Mesothelial cell of epicardium (in vitro differentiated cells): ENCODE measurements around the gene PTER. TPM values are rescaled to one million over a fixed set of nuclear protein-coding genes. Genes with fewer than 3 reads are reported as not detected.
A peak's percentile ranks its signal among the peaks of the same experiment; 100 is the strongest.

Experiments used
- DNase-seq, 2 experiments: peaks; one replicate each; pipeline ENCODE4 v3.0.0; 2021; ENCODE audit warnings: low spot score in 2 of 2; ENCODE audit not compliant: unreplicated experiment in 2 of 2
- H3K27ac Mint-ChIP-seq: 2 replicates; pipeline ENCODE4 v1.8.0; 2021; ENCODE audit warnings: mixed read lengths
- H3K27me3 Mint-ChIP-seq: 2 replicates; pipeline ENCODE4 v1.8.0; 2021; ENCODE audit warnings: low read depth, mixed read lengths
- H3K36me3 Mint-ChIP-seq: 2 replicates; pipeline ENCODE4 v1.8.0; 2021; ENCODE audit warnings: mixed read lengths
- H3K4me1 Mint-ChIP-seq: 2 replicates; pipeline ENCODE4 v1.8.0; 2021; ENCODE audit warnings: mixed read lengths
- H3K4me3 Mint-ChIP-seq: 2 replicates; pipeline ENCODE4 v1.8.0; 2021; ENCODE audit warnings: mild to moderate bottlenecking, moderate library complexity, mixed read lengths
- H3K9me3 Mint-ChIP-seq: 2 replicates; pipeline ENCODE4 v1.8.0; 2021; ENCODE audit warnings: mixed read lengths
- CTCF ChIP-seq: fragments of 200-600 bp; sonication (generic); IDR thresholded peaks from one replicate; pipeline ENCODE4 v1.5.0; 2021; ENCODE audit warnings: antibody characterized with exemption; ENCODE audit not compliant: unreplicated experiment
- total RNA-seq: library from RNA; stranded (reverse); gene quantifications from 3 replicates; pipeline ENCODE4 v1.2.1, GENCODE V29; 2021

The PTER gene
- total RNA-seq, 1 donor from 2014 or later: 9.4 TPM

DNA sequence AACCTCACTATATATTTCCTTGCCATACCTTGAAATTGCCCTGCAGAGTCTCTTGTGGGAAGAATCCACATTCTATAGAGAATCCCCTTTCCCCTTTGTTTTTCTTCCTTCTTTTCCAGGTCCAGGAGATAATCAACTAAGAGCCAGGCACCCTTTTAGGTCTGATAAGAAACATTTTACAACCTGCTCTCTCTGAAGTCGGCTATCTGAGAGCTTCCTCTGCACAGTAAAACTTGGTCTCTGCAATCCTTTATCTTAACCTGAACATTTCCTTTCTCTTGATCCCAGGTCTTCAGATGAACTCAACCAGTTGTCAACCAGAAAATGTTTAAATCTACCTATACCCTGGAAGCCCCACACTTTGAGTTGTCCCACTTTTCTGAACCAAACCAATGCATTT is 19.5 kb upstream of the PTER start:
- no peaks in the 10 kb centered on the region for H3K9me3 Mint-ChIP-seq

DNA sequence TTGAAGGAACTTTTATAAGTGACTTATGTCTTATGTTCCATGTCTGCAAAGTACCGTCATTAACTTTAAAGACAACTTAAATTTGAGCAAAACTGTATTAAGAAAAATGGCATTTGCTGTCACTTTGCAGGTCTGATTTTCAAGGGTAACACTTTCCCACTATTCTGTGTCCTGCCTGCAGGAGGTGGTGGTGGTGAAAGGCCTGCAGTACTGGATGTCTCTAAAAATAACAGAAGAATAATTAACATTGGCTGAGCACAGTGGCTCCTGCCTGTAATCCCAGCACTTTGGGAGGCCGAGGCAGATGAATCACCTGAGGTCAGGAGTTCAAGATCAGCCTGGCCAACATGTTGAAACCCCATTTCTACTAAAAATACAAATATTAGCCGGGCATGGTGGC is 13.2 kb upstream of the PTER start:
- H3K27me3 Mint-ChIP-seq: peaks cover 4% of the 10 kb centered on the region
- no peak overlapping the region for H3K27ac Mint-ChIP-seq
- no peak overlapping the region for H3K4me3 Mint-ChIP-seq
- DNase-seq: no peak
- H3K4me1 Mint-ChIP-seq: no peaks in the 10 kb centered on the region
- no peaks in the 10 kb centered on the region for H3K36me3 Mint-ChIP-seq
- peaks cover 6% of the 10 kb centered on the region for H3K9me3 Mint-ChIP-seq
- TF ChIP-seq CTCF: no peak

More for the DNA sequence above, 19.5 kb upstream of the PTER start:
- Mint-ChIP-seq H3K27ac (no peak overlapping the region), H3K4me3 (no peak overlapping the region), H3K27me3 (peaks cover 6% of the 10 kb centered on the region), H3K36me3 (no peaks in the 10 kb centered on the region), H3K4me1 (no peaks in the 10 kb centered on the region)
- no peak for DNase-seq
- no peak for TF ChIP-seq CTCF

GRCh38 chr10:16425449-16425848 is 11.4 kb upstream of the PTER start:
- no peaks in the 10 kb centered on the region for H3K27me3 Mint-ChIP-seq
- TF ChIP-seq CTCF: no peak
- H3K4me1 Mint-ChIP-seq: no peaks in the 10 kb centered on the region
- no peak overlapping the region for H3K4me3 Mint-ChIP-seq
- no peak overlapping the region for H3K27ac Mint-ChIP-seq
- peaks cover 6% of the 10 kb centered on the region for H3K9me3 Mint-ChIP-seq
- no peaks in the 10 kb centered on the region for H3K36me3 Mint-ChIP-seq
- DNase-seq: no peak

DNA sequence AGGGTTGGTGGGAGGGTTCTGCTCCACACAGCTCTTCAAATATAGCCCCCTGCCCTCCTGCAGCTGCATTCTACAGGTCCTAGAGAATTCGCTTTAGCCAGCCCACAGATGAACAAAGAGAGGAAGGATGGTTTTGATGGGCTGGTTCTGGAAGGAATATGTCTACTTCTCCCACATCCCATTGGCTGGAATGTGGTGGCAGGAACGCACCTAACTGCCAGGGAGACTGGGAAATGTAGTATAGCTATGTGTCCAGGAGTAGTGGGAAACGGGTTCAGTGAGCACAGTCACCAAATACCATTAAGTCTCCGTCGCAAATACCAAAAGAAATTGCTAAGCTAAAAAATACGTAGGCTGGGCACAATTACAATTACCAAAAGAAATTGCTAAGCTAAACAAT is 7.3 kb upstream of the PTER start:
- Mint-ChIP-seq H3K27ac (no peak overlapping the region), H3K4me3 (no peak overlapping the region), H3K36me3 (no peaks in the 10 kb centered on the region), H3K27me3 (no peaks in the 10 kb centered on the region), H3K4me1 (no peaks in the 10 kb centered on the region), H3K9me3 (peaks cover 6% of the 10 kb centered on the region)
- no peak for TF ChIP-seq CTCF
- no peak for DNase-seq

- no peak for DNase-seq
- Mint-ChIP-seq H3K9me3 (no peaks in the 10 kb centered on the region), H3K4me3 (peak overlapping the region; percentile 87), H3K27me3 (no peaks in the 10 kb centered on the region), H3K4me1 (peaks cover 31% of the 10 kb centered on the region), H3K27ac (peak overlapping the region; percentile 88), H3K36me3 (no peaks in the 10 kb centered on the region)
- TF ChIP-seq CTCF: no peak
Observed at GRCh38 chr10:16436367-16436757, 448 bp upstream of the PTER start.

GRCh38 chr10:16437540-16437894 is 707 bp downstream of the PTER start:
- H3K27ac Mint-ChIP-seq: peak overlapping the region; percentile 16
- TF ChIP-seq CTCF: no peak
- no peak for DNase-seq
- H3K36me3 Mint-ChIP-seq: no peaks in the 10 kb centered on the region
- H3K4me1 Mint-ChIP-seq: peaks cover 35% of the 10 kb centered on the region
- H3K27me3 Mint-ChIP-seq: no peaks in the 10 kb centered on the region
- no peaks in the 10 kb centered on the region for H3K9me3 Mint-ChIP-seq
- H3K4me3 Mint-ChIP-seq: peak overlapping the region; percentile 87
